GM12801 (cell line): Measurements from ENCODE around the gene ZNF592.

Source experiments
- TF ChIP-seq, protein P1 (sequence below): IDR thresholded peaks from one replicate; pipeline ENCODE4 v1.5.1; 2011; ENCODE audit warnings: control low read depth; ENCODE audit not compliant: insufficient read length; ENCODE audit errors: extremely low read depth

Gene ZNF592

DNA sequence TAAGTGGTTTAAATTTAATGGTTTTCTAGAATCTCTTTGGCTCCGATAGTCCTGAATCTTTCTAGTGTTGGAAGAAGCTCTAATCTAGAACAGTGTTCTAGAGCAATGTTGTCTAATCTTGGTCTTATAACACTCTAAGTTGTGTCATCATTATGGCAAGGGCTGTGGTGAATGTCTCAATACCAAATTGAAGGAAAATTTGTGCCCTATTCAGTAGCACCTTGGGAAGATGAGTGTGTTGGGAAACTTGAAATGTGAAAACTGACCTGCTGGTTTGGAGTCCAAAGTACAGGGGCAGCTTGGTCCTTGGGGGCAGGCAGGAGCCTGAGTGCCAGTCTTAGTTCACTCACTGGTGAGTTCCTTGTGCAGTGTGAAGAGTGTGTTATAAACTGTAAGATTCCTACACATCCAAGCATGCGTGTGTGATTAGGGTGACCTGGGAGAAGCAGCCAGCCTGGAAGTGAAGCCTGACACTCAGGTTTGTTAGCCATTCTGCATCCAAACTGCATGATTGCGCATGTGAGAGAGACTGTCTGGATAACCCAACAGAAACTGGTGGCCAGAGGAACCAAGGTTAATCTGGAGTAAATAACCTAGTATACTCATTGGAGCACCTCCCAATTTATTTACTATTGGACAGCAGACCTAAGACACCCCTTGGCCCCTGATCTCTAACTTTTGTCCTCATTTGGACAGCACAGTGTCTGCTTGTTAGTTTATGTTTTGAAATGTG is 14.6 kb downstream of the ZNF592 start:
- TF ChIP-seq, protein P1, sequence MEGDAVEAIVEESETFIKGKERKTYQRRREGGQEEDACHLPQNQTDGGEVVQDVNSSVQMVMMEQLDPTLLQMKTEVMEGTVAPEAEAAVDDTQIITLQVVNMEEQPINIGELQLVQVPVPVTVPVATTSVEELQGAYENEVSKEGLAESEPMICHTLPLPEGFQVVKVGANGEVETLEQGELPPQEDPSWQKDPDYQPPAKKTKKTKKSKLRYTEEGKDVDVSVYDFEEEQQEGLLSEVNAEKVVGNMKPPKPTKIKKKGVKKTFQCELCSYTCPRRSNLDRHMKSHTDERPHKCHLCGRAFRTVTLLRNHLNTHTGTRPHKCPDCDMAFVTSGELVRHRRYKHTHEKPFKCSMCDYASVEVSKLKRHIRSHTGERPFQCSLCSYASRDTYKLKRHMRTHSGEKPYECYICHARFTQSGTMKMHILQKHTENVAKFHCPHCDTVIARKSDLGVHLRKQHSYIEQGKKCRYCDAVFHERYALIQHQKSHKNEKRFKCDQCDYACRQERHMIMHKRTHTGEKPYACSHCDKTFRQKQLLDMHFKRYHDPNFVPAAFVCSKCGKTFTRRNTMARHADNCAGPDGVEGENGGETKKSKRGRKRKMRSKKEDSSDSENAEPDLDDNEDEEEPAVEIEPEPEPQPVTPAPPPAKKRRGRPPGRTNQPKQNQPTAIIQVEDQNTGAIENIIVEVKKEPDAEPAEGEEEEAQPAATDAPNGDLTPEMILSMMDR, result no peak

DNA sequence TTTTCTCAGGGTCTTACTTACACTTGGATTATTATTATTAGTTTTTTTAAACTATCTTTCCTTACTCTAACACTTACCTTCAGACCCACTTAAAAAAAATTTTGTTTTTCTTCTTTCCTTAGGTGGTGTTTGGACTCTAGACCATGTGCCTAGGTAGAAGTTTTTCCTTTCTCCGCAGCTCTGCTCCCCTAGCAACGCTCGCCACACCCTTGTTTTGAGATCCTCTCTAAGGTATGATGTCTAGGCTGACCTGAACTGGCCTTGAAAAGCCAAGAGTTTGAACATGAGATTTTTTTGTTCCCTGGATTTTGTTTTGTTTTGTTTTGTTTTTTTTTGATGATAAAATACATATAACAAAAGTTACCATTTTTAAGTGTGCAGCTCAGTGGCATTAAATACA is 16.2 kb downstream of the ZNF592 start:
- TF ChIP-seq, protein P1, result no peak

DNA sequence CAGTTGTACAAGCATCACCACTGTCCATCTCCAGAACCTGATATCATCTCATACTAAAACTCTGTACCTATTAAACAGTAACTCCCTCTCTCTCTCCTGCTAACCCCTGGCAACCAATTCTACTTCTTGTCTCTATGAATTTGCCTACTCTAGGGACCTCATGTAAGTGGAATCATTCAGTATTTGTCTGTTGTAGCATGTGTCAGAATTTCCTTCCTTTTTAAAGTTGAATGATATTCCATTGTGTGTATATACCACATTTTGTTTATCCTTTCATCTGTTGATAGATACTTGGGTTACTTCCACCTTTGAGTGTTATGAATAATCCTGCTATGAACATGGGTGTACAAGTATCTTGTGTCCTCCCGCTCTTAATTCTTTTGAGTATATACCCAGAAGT is 16.6 kb downstream of the ZNF592 start:
- TF ChIP-seq, protein P1, result no peak

DNA sequence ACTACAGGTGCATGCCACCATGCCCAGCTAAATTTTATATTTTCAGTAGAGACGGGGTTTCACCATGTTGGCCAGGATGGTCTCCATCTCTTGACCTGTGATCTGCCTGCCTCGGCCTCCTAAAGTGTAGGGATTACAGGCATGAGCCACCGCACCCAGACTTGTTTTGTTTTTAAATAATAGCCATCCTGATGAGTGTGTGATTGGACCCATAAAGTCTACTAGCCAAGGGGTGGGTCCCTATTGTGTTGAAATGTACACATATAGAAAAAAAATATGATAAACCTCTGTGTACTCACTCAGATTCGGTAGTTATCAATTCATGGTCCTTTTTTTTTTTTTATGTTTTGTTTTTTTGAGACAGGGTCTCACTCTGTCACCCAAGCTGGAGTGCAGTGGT is 17.3 kb downstream of the ZNF592 start:
- TF ChIP-seq, protein P1, result no peak

DNA sequence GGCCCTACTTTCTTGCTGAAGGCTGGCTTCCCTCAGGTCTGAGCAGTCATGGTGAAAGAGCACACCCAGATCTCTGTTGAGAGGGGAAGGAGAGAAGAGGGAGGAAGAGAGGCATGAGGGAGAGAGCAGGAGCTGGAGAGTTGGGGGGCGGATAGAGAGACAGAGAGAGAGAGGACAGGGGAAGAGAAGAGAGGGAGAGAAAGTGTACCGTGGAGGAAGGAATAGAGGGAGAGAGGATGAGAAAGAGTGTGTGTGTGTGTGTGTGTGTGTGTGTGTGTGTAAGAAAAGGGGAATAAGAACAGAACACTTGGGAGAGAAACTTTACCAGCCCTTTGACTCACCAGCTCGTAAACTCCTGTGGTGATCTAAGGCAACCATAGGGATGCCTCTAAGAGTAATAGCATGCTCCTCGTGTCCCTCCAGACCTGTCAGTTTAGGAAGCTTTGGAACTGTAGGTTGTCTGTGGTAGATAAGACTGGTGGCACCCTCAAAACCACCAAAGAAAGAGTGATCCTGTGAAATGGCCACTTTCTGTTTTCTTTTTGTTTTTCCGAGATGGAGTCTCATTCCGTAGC is 18.2 kb downstream of the ZNF592 start:
- TF ChIP-seq, protein P1, result no peak

DNA sequence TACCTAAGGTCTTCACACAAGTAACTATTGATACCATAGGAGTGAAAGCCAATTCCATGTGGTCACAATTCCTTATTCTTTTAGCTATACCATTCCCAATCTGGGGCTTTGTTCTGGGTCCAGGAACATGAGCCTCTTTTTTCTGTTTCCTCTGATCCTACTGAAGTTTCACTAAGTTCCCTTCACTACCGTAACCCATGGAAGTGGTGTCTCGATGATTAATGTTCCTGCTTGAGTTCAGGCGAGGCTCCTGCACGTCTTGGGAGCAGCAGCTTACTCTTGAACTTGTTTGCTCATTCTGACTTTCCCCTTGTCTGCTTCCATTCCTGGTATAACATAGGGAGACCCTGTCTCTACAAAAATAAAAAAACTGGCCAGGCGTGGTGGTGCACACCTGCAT is 23.6 kb downstream of the ZNF592 start:
- TF ChIP-seq, protein P1, result no peak

DNA sequence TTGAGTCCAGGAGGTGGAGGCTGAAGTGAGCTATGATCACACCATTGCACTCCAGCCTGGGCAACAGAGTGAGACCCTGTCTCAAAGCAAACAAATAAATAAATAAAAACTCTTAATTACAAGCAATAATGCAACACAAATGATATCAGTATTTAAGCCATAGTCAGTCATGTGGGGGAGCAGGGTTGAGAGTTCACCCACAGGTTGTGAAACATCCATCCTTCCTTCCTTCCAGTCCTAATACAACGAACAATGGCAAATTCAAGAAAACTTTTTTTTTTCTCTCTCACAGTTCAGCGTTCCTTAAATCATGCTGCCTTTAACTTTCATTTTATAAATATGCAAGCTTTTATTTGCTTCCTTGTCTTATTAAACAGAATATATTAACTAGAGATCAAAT is 24.1 kb downstream of the ZNF592 start:
- TF ChIP-seq, protein P1, result no peak

DNA sequence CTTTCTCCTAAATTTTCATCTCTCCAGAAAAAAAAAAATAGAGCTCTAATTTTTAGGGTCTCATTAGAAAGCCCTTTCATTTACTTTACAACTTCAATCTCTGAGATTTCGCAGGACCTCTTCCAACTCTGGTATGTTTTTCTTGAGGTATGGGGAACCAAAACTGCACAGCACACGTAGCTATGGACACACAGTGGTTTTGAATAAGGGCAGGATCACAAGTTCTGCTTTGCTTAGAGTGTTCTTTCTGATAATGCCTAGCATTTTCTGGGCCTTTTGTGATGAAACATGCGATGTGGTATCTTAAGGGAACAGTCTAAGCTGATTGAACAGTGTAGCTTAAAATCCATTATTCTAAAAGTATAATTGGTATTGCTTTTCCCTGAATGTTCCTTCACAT is 25.3 kb downstream of the ZNF592 start:
- TF ChIP-seq, protein P1, result no peak
